Measurements from ENCODE around the gene ATP5PD. TPM values are rescaled to one million over a fixed set of nuclear protein-coding genes. Genes with fewer than 3 reads are reported as not detected.

ATP5PD gene
- total and polyA plus RNA-seq, 2 of the 13 experiments (the other 11 are each of a cell fraction or from before 2014, with no cell fraction given), result 158 to 428 TPM

DNA sequence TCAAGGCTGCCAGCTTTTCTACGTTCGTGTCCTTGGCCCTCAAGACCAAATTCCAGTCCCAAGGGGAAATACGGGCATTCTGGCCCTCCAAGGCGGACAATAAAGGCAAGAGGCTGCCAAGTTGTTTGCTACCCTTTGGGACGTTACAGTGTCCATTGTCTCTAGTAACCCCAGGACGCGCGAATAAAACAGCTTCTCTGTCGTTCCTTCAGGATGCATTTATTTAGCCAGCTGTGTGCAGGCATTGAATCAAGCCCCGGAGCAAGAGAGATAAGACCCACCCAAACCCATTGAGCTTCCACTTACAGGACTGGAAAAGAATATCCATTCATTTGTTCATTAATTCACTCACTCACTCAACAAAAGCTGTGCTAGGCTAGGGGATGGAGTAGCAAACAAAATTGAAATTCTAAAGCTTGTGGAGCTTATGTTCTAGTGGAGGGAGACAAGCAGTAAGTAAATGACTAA, 33.6 kb downstream of the ATP5PD start (continued):
- TF ChIP-seq, protein P1, sequence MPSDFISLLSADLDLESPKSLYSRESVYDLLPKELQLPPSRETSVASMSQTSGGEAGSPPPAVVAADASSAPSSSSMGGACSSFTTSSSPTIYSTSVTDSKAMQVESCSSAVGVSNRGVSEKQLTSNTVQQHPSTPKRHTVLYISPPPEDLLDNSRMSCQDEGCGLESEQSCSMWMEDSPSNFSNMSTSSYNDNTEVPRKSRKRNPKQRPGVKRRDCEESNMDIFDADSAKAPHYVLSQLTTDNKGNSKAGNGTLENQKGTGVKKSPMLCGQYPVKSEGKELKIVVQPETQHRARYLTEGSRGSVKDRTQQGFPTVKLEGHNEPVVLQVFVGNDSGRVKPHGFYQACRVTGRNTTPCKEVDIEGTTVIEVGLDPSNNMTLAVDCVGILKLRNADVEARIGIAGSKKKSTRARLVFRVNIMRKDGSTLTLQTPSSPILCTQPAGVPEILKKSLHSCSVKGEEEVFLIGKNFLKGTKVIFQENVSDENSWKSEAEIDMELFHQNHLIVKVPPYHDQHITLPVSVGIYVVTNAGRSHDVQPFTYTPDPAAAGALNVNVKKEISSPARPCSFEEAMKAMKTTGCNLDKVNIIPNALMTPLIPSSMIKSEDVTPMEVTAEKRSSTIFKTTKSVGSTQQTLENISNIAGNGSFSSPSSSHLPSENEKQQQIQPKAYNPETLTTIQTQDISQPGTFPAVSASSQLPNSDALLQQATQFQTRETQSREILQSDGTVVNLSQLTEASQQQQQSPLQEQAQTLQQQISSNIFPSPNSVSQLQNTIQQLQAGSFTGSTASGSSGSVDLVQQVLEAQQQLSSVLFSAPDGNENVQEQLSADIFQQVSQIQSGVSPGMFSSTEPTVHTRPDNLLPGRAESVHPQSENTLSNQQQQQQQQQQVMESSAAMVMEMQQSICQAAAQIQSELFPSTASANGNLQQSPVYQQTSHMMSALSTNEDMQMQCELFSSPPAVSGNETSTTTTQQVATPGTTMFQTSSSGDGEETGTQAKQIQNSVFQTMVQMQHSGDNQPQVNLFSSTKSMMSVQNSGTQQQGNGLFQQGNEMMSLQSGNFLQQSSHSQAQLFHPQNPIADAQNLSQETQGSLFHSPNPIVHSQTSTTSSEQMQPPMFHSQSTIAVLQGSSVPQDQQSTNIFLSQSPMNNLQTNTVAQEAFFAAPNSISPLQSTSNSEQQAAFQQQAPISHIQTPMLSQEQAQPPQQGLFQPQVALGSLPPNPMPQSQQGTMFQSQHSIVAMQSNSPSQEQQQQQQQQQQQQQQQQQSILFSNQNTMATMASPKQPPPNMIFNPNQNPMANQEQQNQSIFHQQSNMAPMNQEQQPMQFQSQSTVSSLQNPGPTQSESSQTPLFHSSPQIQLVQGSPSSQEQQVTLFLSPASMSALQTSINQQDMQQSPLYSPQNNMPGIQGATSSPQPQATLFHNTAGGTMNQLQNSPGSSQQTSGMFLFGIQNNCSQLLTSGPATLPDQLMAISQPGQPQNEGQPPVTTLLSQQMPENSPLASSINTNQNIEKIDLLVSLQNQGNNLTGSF (CRISPR knock-in tag; IDR thresholded peaks at IDR 0.05), result no peak
- TF ChIP-seq ZNF121 (CRISPR knock-in tag; IDR thresholded peaks at IDR 0.05) (no peak), POLR2G (IDR thresholded peaks at IDR 0.05; ENCODE audit: low read depth, low read length) (no peak), HNF4A (CRISPR knock-in tag; IDR thresholded peaks at IDR 0.05) (0 out of 2 replicates have a peak, but pooled peaks have one; percentile 29), HIVEP1 (CRISPR knock-in tag; IDR thresholded peaks at IDR 0.05) (no peak), NR2F2 (IDR thresholded peaks at IDR 0.05; ENCODE audit: borderline replicate concordance, low read depth) (no peak), IRF2 (CRISPR knock-in tag; IDR thresholded peaks at IDR 0.05) (no peak), HOXA5 (CRISPR knock-in tag; IDR thresholded peaks at IDR 0.05) (no peak), ZKSCAN1 (IDR thresholded peaks at IDR 0.05; ENCODE audit: low read length) (no peak), SSRP1 (CRISPR knock-in tag; IDR thresholded peaks at IDR 0.05) (0 out of 2 replicates have a peak, but pooled peaks have one; percentile 34), HNF1B (CRISPR knock-in tag; IDR thresholded peaks at IDR 0.05) (no peak), ZNF253 (CRISPR knock-in tag; IDR thresholded peaks at IDR 0.05; ENCODE audit: borderline replicate concordance) (no peak), MXD4 (CRISPR knock-in tag; IDR thresholded peaks at IDR 0.05) (no peak), MTF2 (CRISPR knock-in tag; IDR thresholded peaks at IDR 0.05; ENCODE audit: borderline replicate concordance) (no peak), ZSCAN30 (CRISPR knock-in tag; IDR thresholded peaks at IDR 0.05) (no peak), DR1 (CRISPR knock-in tag; IDR thresholded peaks at IDR 0.05) (no peak), SMARCE1 (IDR thresholded peaks at IDR 0.05; ENCODE audit: borderline replicate concordance) (no peak), YEATS4 (CRISPR knock-in tag; IDR thresholded peaks at IDR 0.05; ENCODE audit: borderline replicate concordance) (no peak), ZNF773 (CRISPR knock-in tag; IDR thresholded peaks at IDR 0.05; ENCODE audit: borderline replicate concordance) (no peak), ZNF782 (CRISPR knock-in tag; IDR thresholded peaks at IDR 0.05; ENCODE audit: borderline replicate concordance) (no peak), SMAD3 (CRISPR knock-in tag; IDR thresholded peaks at IDR 0.05) (no peak), ZNF790 (CRISPR knock-in tag; IDR thresholded peaks at IDR 0.05; ENCODE audit: borderline replicate concordance) (no peak)
- TF ChIP-seq, protein P2, sequence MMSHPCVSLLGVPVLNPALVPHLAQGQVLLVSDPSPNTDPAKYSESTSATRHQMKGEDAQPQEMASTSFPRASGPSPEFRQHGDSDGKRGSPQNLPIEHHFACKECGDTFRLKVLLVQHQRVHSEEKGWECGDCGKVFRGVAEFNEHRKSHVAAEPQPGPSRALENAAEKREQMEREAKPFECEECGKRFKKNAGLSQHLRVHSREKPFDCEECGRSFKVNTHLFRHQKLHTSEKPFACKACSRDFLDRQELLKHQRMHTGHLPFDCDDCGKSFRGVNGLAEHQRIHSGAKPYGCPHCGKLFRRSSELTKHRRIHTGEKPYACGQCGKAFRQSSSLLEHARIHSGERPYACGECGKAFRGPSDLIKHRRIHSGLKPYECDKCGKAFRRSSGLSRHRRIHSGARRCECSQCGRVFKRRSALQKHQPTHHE (CRISPR knock-in tag; IDR thresholded peaks at IDR 0.05; ENCODE audit: borderline replicate concordance), result no peak
- TF ChIP-seq, protein P3, sequence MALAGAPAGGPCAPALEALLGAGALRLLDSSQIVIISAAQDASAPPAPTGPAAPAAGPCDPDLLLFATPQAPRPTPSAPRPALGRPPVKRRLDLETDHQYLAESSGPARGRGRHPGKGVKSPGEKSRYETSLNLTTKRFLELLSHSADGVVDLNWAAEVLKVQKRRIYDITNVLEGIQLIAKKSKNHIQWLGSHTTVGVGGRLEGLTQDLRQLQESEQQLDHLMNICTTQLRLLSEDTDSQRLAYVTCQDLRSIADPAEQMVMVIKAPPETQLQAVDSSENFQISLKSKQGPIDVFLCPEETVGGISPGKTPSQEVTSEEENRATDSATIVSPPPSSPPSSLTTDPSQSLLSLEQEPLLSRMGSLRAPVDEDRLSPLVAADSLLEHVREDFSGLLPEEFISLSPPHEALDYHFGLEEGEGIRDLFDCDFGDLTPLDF (CRISPR knock-in tag; IDR thresholded peaks at IDR 0.05), result no peak
